Measurements from ENCODE around the gene EPAS1.

DNA sequence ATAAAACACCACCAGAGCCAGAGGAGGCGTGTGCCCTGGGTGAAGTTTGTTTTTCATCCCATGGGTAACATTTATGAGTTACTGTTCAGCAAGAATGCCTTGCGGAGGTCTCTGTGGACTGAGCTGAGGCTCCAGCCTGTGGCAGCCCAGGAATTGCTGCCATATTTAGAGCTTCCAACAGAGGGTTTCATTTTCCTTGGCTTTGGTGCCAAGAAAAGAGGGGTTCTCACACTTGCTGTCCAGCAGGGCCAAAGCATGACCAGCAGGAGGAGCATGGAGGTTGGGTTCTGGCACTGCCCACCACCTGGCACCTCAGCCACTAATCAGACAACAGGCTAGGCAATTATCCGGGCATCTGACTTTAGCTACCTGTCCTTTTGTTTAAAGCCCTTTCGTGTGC, 36.7 kb downstream of the EPAS1 start:
- peak; percentile 37; the same call in 1 of the 2 replicates for TF ChIP-seq CTCF (conservative IDR thresholded peaks at IDR 0.05; ENCODE audit: low read depth, low read length)
- TF ChIP-seq EZH2phosphoT487 (IDR thresholded peaks at IDR 0.05; ENCODE audit: borderline replicate concordance, low read length), result no peak
- TF ChIP-seq EZH2 (IDR thresholded peaks at IDR 0.05; ENCODE audit: low read length, unreplicated experiment), result no peak
